ENCODE data around the gene EEFSEC.

DNA sequence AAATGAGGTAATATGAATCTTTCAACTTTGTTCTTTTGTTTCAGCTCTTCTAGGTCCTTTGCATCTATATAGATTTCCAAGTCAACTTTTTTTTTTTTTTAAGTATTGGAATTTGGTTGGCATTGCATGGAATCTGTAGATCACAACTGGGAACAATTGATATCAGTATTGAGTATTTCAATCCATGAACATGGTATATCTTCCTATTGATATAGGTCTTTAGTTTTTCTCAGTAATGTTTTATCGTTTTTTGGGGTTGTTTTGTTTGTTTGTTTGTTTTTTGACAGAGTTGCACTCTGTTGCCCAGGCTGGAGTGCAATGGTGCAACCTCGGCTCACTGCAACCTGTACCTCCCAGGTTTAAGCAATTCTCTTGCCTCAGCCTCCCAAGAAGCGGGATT is 137.2 kb downstream of the EEFSEC start:
- no peak for TF ChIP-seq LEF1 (IDR thresholded peaks at IDR 0.05; ENCODE audit: borderline replicate concordance)
- no peak for TF ChIP-seq BHLHE40 (IDR thresholded peaks at IDR 0.05; ENCODE audit: borderline replicate concordance)
- TF ChIP-seq, protein P1, sequence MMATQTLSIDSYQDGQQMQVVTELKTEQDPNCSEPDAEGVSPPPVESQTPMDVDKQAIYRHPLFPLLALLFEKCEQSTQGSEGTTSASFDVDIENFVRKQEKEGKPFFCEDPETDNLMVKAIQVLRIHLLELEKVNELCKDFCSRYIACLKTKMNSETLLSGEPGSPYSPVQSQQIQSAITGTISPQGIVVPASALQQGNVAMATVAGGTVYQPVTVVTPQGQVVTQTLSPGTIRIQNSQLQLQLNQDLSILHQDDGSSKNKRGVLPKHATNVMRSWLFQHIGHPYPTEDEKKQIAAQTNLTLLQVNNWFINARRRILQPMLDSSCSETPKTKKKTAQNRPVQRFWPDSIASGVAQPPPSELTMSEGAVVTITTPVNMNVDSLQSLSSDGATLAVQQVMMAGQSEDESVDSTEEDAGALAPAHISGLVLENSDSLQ (IDR thresholded peaks at IDR 0.05) = no peak
- no peak for TF ChIP-seq SUZ12 (IDR thresholded peaks at IDR 0.05)
- no peak for TF ChIP-seq ELF4 (IDR thresholded peaks at IDR 0.05)
- TF ChIP-seq HDGF (IDR thresholded peaks at IDR 0.05; ENCODE audit: borderline replicate concordance) = no peak
- TF ChIP-seq SP1 (IDR thresholded peaks at IDR 0.05) = no peak
- TF ChIP-seq NFRKB (IDR thresholded peaks at IDR 0.05) = no peak
- TF ChIP-seq ARNT (IDR thresholded peaks at IDR 0.05) = no peak
- TF ChIP-seq ZNF384 (IDR thresholded peaks at IDR 0.05) = no peak
- no peak for TF ChIP-seq FOXK2 (IDR thresholded peaks at IDR 0.05)
- no peak for TF ChIP-seq FOXM1 (IDR thresholded peaks at IDR 0.05; ENCODE audit: borderline replicate concordance)

Measured in HEK293T (cell line).